HG03025 (cell line): ENCODE data around the gene STYXL2.

Experiments
- ATAC-seq: cut with Tn5 transposase; IDR thresholded peaks from one replicate; pipeline ENCODE4 v1.9.1; 2021; ENCODE audit warnings: mild to moderate bottlenecking, moderate library complexity; ENCODE audit not compliant: unreplicated experiment, low FRiP score

The STYXL2 gene

DNA sequence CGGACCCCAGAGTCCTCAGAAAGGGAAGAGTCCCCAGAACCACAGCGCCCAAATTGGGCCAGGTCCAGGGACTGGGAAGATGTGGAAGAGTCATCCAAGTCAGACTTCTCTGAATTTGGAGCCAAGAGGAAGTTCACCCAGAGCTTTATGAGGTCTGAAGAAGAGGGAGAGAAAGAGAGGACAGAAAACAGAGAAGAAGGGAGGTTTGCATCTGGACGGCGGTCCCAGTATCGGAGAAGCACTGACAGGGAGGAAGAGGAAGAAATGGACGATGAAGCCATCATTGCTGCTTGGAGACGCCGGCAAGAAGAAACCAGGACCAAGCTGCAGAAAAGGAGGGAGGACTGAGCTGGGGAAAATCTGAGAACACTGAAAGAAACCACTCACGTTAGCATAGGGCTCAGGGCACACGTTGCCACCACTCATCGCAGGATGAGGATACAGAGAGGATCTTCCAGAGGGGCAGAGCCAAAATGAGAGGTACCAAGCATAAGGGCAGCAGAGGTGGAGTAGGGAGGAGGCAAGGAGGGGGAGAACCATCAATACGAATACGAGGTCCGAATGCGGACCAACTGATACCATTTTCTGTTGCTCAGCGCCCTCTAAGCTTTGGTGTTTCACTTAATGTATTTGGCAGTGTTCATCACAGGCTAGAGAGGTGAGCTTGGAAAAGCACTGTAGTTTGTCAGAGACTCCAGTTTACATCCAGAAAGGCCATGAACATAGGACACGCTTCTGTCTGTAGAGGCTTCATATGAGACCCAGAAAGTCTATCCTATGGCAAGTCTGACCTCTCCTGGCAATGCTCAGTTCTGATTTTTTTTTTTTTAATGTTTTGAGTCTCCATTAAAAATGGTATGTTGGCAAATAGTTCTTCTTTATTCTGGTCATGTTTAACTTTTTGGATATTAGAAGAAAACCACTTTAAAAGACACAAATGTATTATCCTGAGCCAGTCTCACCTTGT is 34.7 kb downstream of the STYXL2 start:
- no peak for ATAC-seq

DNA sequence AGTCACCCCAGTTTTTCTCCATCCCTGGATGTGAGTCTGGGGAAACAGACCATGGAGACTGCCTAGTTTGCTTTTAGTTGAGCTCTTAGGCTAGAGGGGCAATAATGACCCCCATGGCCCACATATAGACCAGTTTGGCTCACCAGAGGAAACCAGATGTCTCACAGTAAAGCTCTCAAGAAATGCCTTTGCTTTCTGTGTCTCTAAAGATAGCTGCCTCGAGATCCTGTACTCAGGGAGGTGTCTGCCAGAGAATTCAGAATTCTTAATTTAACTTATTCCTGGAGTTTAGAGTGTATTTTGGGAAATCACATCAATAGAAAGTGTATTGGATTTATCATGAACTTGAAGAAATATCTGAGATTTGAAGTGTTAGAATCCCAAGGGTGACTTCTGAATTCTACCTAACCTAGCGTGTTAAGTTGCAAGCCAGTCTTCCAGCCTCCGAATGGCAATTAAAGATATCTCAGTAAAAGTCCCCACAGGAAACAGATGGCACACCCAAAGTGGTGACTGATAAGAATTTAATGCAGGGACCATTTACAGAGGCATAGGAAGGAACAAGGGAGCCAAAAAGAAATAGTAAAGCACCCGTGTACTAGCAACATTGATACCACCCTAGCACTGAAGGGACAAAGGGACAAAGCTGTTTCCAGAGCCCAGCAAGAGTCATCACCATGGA is 37.1 kb downstream of the STYXL2 start:
- no peak for ATAC-seq

DNA sequence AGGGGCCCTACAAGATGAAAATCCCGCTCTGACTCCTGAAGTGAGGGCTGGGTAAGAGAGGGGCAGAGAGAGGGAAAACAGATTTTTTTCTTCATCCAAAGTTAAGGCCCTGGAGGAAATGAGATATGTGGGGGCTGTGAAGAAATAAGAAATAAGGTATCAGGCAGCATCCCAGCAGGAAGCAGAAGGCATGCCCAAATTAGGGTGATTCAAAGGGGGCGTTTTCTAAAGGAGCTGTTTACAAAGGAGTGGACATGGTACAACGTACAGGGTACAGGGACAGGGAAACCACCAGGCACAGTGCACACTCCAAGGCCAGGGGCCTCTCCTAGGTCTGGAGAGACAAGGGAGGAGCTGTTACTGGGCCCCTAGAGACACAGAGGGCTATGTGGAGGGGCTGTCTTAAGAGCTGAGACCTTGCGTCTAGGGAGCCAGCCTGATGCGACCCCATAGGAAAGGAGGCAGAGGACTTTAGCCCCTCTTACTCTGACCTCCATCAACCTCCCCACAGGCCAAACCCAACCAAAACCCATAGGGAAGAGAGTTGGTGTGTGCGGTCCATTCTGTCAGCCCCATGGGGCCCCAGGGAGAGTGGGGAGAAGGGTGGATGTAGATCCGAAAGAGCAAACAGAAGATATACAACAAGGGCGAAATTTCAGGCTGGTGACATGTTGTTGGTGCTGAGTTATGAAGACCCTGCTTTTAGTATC is 38.6 kb downstream of the STYXL2 start:
- no peak for ATAC-seq

DNA sequence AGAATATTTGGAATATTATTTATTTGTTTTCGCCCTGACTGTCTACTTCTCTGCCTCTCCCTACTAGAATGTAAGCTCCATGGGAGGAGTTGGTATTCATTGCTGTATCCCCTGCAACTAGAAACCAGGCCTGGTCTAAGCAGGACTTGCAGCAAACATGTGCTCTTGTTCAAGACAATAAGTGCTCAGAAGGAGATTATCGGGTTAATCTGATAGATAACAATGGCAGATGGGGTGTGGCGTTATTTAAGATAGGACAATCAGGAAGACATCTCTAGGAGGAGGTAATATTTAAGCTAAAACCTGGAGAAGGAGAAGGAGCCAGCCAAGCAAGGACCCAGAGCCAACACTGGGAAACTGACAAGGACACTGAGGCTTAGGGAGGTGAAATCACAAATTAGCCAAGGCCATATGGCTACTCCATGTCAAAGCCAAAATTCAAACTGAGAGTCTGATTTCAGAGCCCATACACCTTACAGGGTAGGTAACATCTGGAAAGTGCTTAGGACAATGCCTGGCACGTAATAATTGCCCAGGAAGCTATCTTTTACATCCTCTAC is 41.5 kb downstream of the STYXL2 start:
- ATAC-seq = no peak

DNA sequence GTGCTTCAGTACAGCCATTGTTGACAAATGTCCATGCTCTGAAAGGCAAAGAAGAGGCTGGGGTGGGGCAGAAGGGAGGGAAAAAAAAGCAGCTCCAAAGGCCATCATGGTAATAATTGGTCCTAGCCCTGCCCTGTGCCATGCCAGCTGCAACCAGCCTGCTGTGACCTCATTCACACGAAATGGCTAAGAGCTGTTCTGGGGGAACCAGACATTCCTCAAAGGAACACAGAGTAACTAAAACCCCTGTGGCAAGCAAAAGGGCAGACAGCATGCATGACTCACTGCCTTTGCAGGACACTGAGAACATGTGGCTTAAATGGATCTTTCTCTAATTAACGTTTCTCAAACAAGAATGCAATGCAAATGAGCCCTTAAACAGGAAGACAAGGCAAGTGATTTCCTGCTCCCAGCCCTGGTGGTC is 42.3 kb downstream of the STYXL2 start:
- no peak for ATAC-seq

DNA sequence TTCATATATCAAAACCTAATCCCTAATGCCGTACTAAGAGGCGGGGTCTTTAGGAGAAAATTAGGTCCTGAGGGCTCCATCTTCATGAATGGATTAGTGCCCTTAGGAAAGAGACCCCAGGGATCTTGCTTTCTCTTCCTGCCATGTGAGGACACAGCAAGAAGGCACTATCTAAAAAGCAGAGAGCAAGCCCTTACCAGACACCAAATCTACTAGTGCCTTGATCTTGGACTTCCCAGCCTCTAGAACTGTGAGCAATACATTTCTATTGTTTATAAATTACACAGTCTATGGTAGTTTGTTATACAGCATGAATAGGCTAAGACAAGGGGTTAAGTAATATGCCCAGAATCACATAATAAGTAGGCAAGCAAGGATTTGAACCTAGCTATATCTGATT is 42.9 kb downstream of the STYXL2 start:
- no peak for ATAC-seq

DNA sequence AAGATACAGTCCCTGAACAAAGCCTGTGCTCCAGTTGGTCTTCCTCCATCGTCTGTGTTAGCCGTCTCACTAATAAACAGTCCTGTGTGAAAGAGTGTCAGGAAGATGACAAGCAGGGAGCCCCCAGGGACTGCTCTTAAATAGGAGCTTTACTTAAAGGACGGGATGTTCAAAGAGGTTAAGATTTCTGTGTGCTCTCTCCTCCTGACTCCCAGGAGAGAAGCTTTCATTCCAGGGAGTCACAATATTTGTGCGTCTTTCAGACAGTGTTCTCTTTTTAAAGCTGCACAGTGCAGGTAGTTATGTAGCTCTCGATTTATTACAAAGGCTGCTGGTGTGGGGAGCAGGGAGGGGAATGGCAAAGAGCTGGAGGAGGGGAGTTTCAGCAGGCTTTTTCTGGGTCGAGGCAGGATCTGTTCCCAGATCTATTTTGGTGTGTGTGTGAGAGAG is 43.5 kb downstream of the STYXL2 start:
- no peak for ATAC-seq

DNA sequence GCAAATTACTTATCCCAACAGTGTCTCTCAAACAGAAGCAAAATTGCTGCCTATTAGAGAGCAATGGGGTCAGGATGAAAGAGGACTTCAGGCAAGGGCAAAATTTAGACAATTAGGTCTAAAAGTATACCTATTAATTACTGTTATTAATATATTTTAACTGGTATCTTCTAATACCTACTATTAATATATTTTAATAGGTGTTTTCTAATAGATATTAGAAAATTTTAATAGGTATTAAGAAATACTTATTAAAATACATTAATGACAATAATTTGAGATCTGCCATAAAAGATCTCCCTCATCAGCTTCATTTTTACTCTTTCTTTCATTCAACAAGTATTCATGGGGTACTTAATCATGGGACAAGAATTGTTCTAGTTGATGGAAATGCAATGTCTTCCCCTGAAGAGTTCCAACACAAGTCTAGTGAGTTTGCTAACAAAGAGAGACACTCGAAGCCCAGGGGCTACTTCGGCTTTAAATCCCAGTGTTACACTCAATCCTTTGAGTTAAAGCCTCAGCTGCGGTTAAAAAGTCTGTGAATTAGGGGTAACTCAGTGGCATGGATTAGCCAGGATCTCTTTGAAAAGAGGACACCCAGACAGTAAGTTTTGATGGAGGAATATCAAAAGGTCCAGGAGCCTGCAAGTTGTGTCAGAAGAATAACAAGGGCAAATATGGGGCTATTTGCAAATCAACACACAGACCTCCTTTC is 44.1 kb downstream of the STYXL2 start:
- no peak for ATAC-seq

DNA sequence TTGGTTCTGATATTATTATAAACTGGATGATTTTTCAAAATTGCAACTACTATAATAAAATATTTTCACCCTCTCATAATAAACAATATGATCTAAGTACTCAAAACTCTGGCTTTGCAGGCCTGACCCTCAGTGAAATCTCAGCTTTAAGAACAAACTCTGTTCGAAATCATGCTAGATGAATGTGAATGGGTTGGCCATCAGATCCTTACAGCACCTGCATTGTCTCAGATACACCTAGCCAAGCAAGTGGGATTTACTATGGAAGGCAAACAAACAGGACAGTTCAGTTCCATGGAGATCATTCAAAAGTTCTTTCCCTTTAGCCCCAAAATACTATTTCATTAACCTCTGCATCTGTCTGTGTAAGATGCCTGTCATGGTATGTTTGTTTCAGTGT is 44.8 kb downstream of the STYXL2 start:
- no peak for ATAC-seq

DNA sequence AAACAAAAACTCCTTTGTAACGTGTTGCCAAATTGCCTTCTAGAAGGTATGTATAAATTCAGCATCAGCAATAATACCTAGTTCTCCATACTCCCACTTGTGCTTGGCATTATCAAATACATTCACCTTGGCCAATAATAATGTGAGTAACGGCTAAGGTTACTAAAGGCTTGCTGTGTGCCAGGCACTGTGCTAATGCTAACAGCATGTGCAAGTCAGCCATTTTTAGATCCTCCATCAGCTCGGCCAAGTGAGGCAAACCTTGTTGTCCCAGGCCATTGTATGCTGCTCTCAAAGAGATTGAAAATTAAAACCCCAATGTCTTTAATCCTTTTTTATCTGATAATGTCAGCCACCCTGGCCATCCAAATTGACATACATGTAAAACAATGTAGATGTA is 48.1 kb downstream of the STYXL2 start:
- ATAC-seq = no peak
